Limb (tissue), 2 donors: Measurements from ENCODE around the gene CSMD2.
A peak's percentile ranks its signal among the peaks of the same experiment; 100 is the strongest.

Source experiments
- DNase-seq, 2 donors: peaks; one replicate each; pipeline ENCODE4 v3.0.0-alpha.2; 2016; ENCODE audit errors: extremely low spot score in 2 of 2

Gene CSMD2

GRCh38 chr1:33653226-33653625 lies 511.8 kb downstream of the CSMD2 start:
- peak in 1 of 2 donors; percentile 7 for DNase-seq

GRCh38 chr1:33650708-33651107 lies 514.3 kb downstream of the CSMD2 start:
- DNase-seq: no peak

GRCh38 chr1:33649759-33650158 lies 515.3 kb downstream of the CSMD2 start:
- peak in 1 of 2 donors; percentile 12 for DNase-seq

GRCh38 chr1:33643216-33643615 lies 521.8 kb downstream of the CSMD2 start:
- DNase-seq: no peak

GRCh38 chr1:33641104-33641830 lies 523.8 kb downstream of the CSMD2 start:
- peak in 1 of 2 donors; percentile 0 for DNase-seq

- DNase-seq: no peak
Measured at GRCh38 chr1:33640114-33640660, 524.8 kb downstream of the CSMD2 start.

- no peak for DNase-seq
Measured at GRCh38 chr1:33637846-33638440, 527.1 kb downstream of the CSMD2 start.

GRCh38 chr1:33636209-33636608 lies 528.8 kb downstream of the CSMD2 start:
- no peak for DNase-seq

GRCh38 chr1:33635336-33636012 lies 529.6 kb downstream of the CSMD2 start:
- DNase-seq: no peak

- peak in 1 of 2 donors; percentile 50 for DNase-seq
Measured at GRCh38 chr1:33634806-33635205, 530.2 kb downstream of the CSMD2 start.

- DNase-seq: no peak
Measured at GRCh38 chr1:33634143-33634542, 530.9 kb downstream of the CSMD2 start.

- peak; percentile 85 to 93 for DNase-seq
Measured at GRCh38 chr1:33633019-33633801, 531.8 kb downstream of the CSMD2 start.

- DNase-seq: no peak
Measured at GRCh38 chr1:33630686-33631085, 534.3 kb downstream of the CSMD2 start.

- DNase-seq: peak in 1 of 2 donors; percentile 57
Measured at GRCh38 chr1:33626801-33627200, 538.2 kb downstream of the CSMD2 start.

GRCh38 chr1:33624991-33625870 lies 539.8 kb downstream of the CSMD2 start:
- DNase-seq: no peak

- no peak for DNase-seq
Measured at GRCh38 chr1:33624261-33624990, 540.6 kb downstream of the CSMD2 start.

- no peak for DNase-seq
Measured at GRCh38 chr1:33623811-33624210, 541.2 kb downstream of the CSMD2 start.

- no peak for DNase-seq
Measured at GRCh38 chr1:33622757-33623156, 542.3 kb downstream of the CSMD2 start.

GRCh38 chr1:33618636-33619035 lies 546.4 kb downstream of the CSMD2 start:
- DNase-seq: no peak

GRCh38 chr1:33617451-33617850 lies 547.6 kb downstream of the CSMD2 start:
- no peak for DNase-seq
